Cardiac muscle cell (in vitro differentiated cells and primary cell): Measurements from ENCODE around the gene FCHSD2. TPM values are rescaled to one million over a fixed set of nuclear protein-coding genes. Genes with fewer than 3 reads are reported as not detected.
"Not testable (repeated sequence)": the region's sequence is repeated elsewhere in the genome, so short reads cannot be mapped to it uniquely, and the experiment has no call there.

Experiments used
- DNase-seq, 2 donors: peaks; one replicate each; pipeline versions ENCODE4 v3.0.0 to v3.0.0-alpha.2; 2010 to 2017; ENCODE audit warnings: low read depth in 1 of 2, low spot score in 1 of 2
- H3K27ac ChIP-seq: fragments of 200-600 bp; sonication (generic); 2 replicates; pipeline ENCODE4 v1.5.1; 2016
- H3K27me3 ChIP-seq: fragments of 200-600 bp; sonication (generic); 2 replicates; pipeline ENCODE4 v1.6.0; 2016; ENCODE audit warnings: control low read depth
- H3K36me3 ChIP-seq: fragments of 200-600 bp; sonication (generic); 2 replicates; pipeline ENCODE4 v1.5.1; 2016; ENCODE audit warnings: control low read depth
- H3K4me1 ChIP-seq: fragments of 200-600 bp; sonication (generic); 2 replicates; pipeline ENCODE4 v1.8.1; 2017; ENCODE audit warnings: low read depth, mild to moderate bottlenecking, mixed run types
- H3K4me3 ChIP-seq: fragments of 200-600 bp; sonication (generic); 2 replicates; pipeline ENCODE4 v1.5.1; 2016; ENCODE audit warnings: mild to moderate bottlenecking
- H3K9me3 ChIP-seq: fragments of 200-600 bp; sonication (generic); 2 replicates; pipeline ENCODE4 v1.5.1; 2017; ENCODE audit warnings: low read depth, mild to moderate bottlenecking, control low read depth
- polyA plus RNA-seq: library from polyadenylated mRNA; unstranded; fragments of >200 nt; fragmentation: Nextera tagmentation; extraction: Ambion mirVana; gene quantifications from 2 replicates; pipeline ENCODE4 v1.2.1, GENCODE V29; 2016
- total RNA-seq: library from RNA; depleted of rRNA; stranded (reverse); fragments of >200 nt; gene quantifications from 2 replicates; pipeline ENCODE4 v1.2.3, GENCODE V29; 2016
- TF ChIP-seq, protein P1 (sequence below): IDR thresholded peaks from 2 replicates; pipeline ENCODE4 v1.5.1; 2012; ENCODE audit warnings: low read depth, mild to moderate bottlenecking, low read length

The FCHSD2 gene
- total and polyA plus RNA-seq, 2 experiments from 2014 or later: 12.3 to 16.9 TPM

DNA sequence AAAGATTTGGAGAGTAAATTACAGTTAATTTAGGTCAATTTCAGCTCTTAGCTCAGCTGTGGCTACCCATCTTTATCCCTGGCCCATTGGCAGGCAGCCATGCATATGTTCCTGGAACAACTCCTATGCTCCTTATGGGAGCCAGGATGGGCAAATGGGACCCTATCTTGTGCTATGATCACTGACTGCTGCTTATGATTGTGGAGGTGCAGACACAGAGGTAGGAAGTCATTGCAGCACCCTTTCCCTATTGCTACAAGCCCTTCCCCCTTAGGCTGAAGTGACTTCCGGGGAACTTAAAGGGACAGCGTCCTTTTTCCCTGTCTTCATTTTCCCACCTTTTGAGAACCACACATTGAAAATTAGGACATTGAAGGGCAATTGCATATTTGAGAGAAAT is 112.7 kb downstream of the FCHSD2 start:
- no peak overlapping the region for H3K4me3 ChIP-seq
- no peaks in the 10 kb centered on the region for H3K36me3 ChIP-seq
- no peaks in the 10 kb centered on the region for H3K9me3 ChIP-seq
- H3K27ac ChIP-seq: no peak overlapping the region
- no peaks in the 10 kb centered on the region for H3K4me1 ChIP-seq
- TF ChIP-seq, protein P1, sequence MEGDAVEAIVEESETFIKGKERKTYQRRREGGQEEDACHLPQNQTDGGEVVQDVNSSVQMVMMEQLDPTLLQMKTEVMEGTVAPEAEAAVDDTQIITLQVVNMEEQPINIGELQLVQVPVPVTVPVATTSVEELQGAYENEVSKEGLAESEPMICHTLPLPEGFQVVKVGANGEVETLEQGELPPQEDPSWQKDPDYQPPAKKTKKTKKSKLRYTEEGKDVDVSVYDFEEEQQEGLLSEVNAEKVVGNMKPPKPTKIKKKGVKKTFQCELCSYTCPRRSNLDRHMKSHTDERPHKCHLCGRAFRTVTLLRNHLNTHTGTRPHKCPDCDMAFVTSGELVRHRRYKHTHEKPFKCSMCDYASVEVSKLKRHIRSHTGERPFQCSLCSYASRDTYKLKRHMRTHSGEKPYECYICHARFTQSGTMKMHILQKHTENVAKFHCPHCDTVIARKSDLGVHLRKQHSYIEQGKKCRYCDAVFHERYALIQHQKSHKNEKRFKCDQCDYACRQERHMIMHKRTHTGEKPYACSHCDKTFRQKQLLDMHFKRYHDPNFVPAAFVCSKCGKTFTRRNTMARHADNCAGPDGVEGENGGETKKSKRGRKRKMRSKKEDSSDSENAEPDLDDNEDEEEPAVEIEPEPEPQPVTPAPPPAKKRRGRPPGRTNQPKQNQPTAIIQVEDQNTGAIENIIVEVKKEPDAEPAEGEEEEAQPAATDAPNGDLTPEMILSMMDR: no peak
- H3K27me3 ChIP-seq: no peaks in the 10 kb centered on the region
- DNase-seq: peak in 1 of 2 donors; percentile 17

DNA sequence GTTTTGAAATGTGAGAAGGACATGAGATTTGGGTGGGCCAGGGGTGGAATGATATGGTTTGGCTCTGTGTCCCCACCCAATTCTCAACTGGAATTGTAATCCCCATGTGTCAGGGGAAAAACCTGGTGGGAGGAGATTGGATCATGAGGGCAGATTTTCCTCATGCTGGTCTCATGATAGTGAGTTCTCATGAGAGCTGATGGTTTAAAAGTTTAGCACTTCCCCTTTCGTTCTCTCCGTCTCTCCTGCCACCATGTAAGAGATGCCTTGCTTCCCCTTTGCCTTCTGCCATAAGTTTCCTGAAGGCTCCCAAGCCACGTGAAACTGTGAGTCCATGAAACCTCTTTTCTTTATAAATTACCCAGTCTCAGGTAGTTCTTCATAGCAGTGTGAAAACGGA is 113.5 kb downstream of the FCHSD2 start:
- DNase-seq: no peak
- Histone ChIP-seq H3K4me1 (no peaks in the 10 kb centered on the region), H3K27ac (no peak overlapping the region), H3K36me3 (no peaks in the 10 kb centered on the region), H3K4me3 (no peak overlapping the region), H3K27me3 (no peaks in the 10 kb centered on the region), H3K9me3 (no peaks in the 10 kb centered on the region)
- TF ChIP-seq, protein P1: no peak

DNA sequence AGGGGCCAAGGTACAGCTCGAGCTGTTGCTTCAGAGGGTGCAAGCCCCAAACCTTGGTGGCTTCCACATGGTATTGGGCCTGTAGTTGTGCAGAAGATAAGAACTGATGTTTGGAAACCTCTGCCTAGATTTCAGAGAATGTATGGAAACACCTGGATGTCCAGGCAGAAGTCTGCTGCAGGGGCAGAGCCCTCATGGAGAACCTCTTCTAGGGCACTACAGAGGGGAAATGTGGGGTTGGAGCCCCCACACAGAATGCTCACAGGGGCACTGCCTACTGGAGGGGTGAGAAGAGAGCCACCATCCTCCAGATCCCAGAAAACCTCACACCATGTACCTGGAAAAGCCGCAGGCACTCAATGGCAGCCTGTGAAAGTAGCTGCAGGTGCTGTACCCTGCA is 114.3 kb downstream of the FCHSD2 start:
- H3K4me3 ChIP-seq, H3K9me3 ChIP-seq, H3K27ac ChIP-seq, H3K36me3 ChIP-seq, H3K27me3 ChIP-seq, H3K4me1 ChIP-seq, DNase-seq: not testable (repeated sequence)

DNA sequence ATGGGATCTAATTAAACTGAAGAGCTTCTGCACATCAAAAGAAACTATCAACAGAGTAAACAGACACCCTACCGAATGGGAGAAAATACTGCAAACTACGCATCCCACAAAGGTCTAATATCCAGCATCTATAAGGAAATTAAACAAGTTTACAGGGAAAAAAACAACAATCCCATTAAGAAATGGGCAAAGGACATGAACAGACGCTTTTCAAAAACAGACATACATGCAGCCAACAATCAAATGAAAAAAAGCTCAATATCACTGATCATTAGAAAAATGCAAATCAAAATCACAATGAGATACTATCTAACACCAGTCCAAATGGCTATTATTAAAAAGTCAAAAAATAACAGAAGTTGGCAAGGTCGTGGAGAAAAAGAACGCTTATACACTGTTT is 117.5 kb downstream of the FCHSD2 start:
- Histone ChIP-seq H3K27me3 (no peaks in the 10 kb centered on the region), H3K4me1 (no peaks in the 10 kb centered on the region), H3K36me3 (no peaks in the 10 kb centered on the region), H3K27ac (no peak overlapping the region), H3K9me3 (no peaks in the 10 kb centered on the region), H3K4me3 (no peak overlapping the region)
- DNase-seq: no peak
- TF ChIP-seq, protein P1: no peak

DNA sequence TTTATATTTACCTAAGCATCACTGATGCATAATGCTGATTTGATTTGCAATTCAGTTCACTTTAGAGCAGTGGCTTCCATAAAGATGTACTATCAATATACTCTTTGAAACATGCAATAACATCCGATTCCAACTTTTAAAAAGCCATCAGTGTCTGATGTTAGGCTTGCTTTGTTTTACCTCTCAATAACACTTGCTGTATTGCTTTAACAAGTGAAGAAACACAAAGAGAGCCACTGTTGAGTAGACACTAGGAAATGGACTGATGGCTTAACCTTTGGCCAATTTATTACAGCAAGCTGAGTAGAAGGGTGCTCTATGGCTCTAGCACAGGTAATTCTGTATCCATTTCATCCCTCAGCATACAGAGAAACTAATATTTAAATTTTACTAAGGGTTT is 122.1 kb downstream of the FCHSD2 start:
- no peaks in the 10 kb centered on the region for H3K27me3 ChIP-seq
- H3K4me3 ChIP-seq: no peak overlapping the region
- no peaks in the 10 kb centered on the region for H3K36me3 ChIP-seq
- H3K27ac ChIP-seq: no peak overlapping the region
- H3K4me1 ChIP-seq: no peaks in the 10 kb centered on the region
- H3K9me3 ChIP-seq: no peaks in the 10 kb centered on the region
- TF ChIP-seq, protein P1: no peak
- DNase-seq: no peak

DNA sequence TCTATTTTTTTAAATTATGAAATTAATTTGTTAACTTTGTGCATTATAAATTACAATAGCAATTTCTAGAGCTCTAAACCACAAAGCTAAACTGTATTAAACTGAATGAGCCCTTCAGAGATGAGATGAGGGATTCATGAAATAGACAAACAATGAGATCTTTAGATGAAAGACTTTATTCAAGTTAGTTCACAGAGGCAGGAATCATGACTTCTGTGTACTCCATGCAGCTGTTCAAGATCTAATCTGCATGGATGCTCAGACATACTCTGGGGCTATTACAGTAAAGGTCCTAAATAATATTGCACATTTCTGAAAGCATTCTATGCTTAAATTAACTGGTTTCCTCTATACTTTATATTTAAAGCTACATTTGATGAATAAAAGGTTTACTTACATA is 122.7 kb downstream of the FCHSD2 start:
- no peaks in the 10 kb centered on the region for H3K9me3 ChIP-seq
- H3K4me1 ChIP-seq: no peaks in the 10 kb centered on the region
- no peaks in the 10 kb centered on the region for H3K36me3 ChIP-seq
- H3K27me3 ChIP-seq: no peaks in the 10 kb centered on the region
- DNase-seq: no peak
- TF ChIP-seq, protein P1: no peak
- no peak overlapping the region for H3K27ac ChIP-seq
- H3K4me3 ChIP-seq: no peak overlapping the region
